Activated T-cell treated with anti-CD3 and anti-CD28 coated beads, Interleukin-2, amount 50 U/mL, for 4 hours (primary cell): ENCODE data around the gene TMPRSS3. TPM values are rescaled to one million over a fixed set of nuclear protein-coding genes. Genes with fewer than 3 reads are reported as not detected.

Experiments used
- ATAC-seq, 2 donors: fragments of 200-7000 bp; cut with Tn5 transposase; one replicate each; pipeline ENCODE4 v1.10.0; 2021
- DNase-seq: peaks from one replicate; pipeline ENCODE4 v3.0.0-alpha.2; 2020
- H3K27me3 Mint-ChIP-seq: one replicate; pipeline ENCODE4 v1.8.0; 2021; ENCODE audit warnings: low read depth, mixed read lengths
- H3K36me3 Mint-ChIP-seq: one replicate; pipeline ENCODE4 v1.8.0; 2022; ENCODE audit warnings: mixed read lengths; ENCODE audit not compliant: insufficient read depth
- H3K4me1 Mint-ChIP-seq: one replicate; pipeline ENCODE4 v1.8.0; 2021; ENCODE audit warnings: low read depth, mixed read lengths
- H3K4me3 Mint-ChIP-seq: one replicate; pipeline ENCODE4 v1.8.0; 2021; ENCODE audit warnings: mild to moderate bottlenecking, moderate library complexity, mixed read lengths
- H3K9me3 Mint-ChIP-seq: one replicate; pipeline ENCODE4 v1.8.0; 2021; ENCODE audit warnings: mixed read lengths
- total RNA-seq, 3 donors: library from RNA; stranded (reverse); gene quantifications; one replicate each; pipeline ENCODE4 v1.2.1, GENCODE V29; 2021

Gene TMPRSS3
- total RNA-seq, 3 donors from 2014 or later = 2.0 to 2.6 (median 2.1) TPM

DNA sequence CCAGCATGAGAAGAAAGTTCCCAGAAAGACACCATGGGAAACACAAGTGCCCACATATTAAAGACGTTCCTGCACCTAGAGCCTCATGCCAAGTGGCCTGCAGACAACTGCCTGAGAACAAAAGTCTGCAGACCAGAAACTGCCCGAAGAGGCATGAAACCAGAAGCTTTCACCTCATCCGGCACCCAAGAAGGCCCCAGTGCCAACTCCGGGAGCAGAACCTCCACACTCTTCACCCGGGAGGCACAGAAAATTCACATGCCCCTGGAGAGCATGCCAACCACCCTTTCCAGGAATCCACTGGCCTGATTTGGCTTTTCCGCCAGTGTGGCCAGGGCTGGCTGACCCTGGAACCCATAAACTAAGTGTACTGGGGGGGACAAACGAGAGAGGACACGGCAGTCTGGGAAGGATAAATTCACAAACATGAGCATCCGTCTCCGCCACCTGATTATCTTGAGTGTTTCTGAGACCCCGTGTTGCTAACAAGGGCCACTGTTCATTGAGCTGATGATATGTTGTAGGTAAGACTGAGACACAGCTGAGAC is 51.8 kb downstream of the TMPRSS3 start:
- Mint-ChIP-seq H3K9me3 (no peaks in the 10 kb centered on the region), H3K27me3 (no peaks in the 10 kb centered on the region), H3K4me3 (no peak overlapping the region), H3K36me3 (no peaks in the 10 kb centered on the region), H3K4me1 (no peaks in the 10 kb centered on the region)
- ATAC-seq = no peak
- no peak for DNase-seq

DNA sequence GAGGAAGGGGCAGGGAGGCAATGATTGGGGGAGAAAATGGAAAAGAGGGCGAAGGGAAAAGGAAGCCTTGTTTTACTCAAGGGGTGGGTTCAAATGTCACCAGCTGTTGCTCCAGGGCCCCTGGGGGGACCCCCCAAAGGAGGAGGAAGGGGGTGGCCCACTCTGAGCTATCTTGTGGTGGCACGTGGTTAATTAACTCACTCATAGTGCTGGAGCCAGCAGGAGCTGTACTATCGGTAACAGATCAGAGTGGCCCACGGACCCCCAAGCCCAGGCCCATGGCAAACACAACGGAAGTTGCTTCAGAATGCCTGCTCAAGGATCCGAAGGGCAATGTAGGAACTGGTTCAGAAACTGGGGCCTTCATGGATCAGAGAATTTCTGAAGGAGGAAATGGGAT is 52.3 kb downstream of the TMPRSS3 start:
- no peaks in the 10 kb centered on the region for H3K36me3 Mint-ChIP-seq
- H3K9me3 Mint-ChIP-seq = no peaks in the 10 kb centered on the region

DNA sequence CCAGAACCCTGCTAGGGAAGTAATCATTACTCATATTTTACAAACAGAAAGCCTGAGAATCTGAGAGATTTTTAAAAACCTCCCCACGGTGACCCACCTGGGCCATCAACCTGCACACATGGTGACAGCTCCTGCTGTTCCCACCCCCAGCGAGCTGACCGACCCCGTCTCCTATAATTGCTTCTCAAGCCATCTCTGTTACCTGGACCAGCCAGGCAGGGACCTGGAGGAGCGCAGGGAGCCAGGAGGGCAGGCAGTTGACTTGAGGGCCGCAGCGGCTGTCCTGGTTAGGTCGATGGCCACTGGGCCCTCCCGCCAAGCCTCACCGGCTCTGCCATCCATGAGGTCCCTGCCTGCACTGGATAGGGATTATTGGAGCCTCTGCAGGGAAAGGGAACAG is 52.8 kb downstream of the TMPRSS3 start:
- ATAC-seq = no peak
- Mint-ChIP-seq H3K4me3 (no peak overlapping the region), H3K4me1 (peaks cover 3% of the 10 kb centered on the region), H3K27me3 (no peaks in the 10 kb centered on the region), H3K36me3 (no peaks in the 10 kb centered on the region), H3K9me3 (no peaks in the 10 kb centered on the region)
- no peak for DNase-seq

More for the DNA sequence above, 52.3 kb downstream of the TMPRSS3 start:
- ATAC-seq (no peak), DNase-seq (no peak)
- no peaks in the 10 kb centered on the region for H3K4me1 Mint-ChIP-seq
- H3K27me3 Mint-ChIP-seq = no peaks in the 10 kb centered on the region
- no peak overlapping the region for H3K4me3 Mint-ChIP-seq

DNA sequence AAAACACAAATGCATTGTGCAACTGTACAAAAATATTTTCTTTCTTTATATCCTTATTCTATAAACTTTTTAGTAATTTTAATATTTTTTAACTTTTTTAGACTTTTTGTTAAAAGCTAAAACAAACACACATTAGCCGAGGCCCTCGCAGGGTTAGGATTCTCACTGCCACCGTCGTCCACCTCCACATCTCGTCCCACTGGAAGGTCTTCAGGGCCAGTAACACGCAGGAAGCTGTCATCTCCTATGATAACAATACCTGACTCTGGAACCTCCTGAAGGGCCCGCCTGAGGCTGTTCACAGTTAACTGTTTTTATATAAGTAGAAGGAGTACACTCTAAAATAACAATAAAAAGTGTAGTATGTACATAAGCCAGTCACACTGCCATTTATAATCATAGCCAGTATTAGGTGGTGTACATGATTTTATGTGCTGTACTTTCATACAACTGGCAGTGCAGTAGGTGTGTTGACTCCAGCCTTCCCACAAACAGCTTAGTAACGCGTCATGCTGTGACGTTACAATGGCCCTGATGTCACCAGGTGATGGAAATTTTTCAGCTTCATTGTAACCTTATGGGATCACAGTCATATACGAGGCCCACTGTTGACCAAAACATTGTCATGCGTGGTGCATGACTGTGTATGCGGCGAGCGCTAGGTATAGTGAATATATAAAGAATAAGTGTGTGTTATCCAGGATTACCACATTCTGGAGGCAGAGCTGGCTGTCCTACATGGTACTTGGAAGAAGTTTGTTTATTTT is 53.9 kb downstream of the TMPRSS3 start:
- peaks cover 10% of the 10 kb centered on the region for H3K4me1 Mint-ChIP-seq
- no peaks in the 10 kb centered on the region for H3K36me3 Mint-ChIP-seq
- H3K9me3 Mint-ChIP-seq = no peaks in the 10 kb centered on the region
- ATAC-seq (no peak), DNase-seq (no peak)
- H3K4me3 Mint-ChIP-seq = no peak overlapping the region
- H3K27me3 Mint-ChIP-seq = peaks cover 2% of the 10 kb centered on the region

DNA sequence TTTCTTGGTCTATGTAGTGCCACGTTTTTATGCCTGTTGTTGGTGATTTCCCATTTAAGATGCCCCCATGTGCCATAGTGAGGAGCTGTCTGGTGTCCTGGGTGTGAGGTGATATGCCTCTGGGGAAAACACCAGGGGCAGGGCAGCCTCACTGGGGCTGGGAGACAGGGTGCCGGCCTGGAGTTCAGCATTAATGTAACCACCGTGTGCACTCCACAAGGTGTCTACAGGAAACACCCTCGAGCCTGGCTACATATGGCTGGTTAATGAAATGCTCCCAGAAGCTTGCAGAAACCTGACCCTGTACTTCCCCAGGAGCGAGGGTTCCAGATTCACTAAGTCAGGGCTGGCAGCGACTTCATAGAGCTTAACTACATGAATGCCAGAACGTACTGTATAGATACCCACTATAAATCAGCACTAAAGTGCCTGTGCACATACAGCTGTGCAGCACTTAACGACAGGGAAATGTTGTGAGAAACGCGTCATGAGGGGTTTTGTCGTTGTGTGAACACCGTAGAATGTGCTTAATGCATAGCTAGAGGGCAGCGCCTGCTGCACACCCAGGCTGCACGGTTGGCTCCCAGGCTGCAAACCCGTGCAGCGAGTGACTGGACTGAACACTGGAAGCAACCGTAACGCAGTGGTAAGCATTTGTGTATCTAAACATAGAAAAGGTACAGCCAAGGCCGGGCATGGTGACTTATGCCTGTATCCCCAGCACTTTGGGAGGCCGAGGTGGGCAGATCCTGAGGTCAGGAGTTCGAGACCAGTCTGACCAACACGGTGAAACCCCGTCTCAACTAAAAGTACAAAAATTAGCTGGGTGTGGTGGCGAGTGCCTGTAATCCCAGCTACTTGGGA is 55.4 kb downstream of the TMPRSS3 start:
- Mint-ChIP-seq H3K4me3 (no peak overlapping the region), H3K4me1 (peaks cover 10% of the 10 kb centered on the region), H3K9me3 (no peaks in the 10 kb centered on the region), H3K27me3 (peaks cover 2% of the 10 kb centered on the region), H3K36me3 (no peaks in the 10 kb centered on the region)
- DNase-seq (no peak), ATAC-seq (no peak)

DNA sequence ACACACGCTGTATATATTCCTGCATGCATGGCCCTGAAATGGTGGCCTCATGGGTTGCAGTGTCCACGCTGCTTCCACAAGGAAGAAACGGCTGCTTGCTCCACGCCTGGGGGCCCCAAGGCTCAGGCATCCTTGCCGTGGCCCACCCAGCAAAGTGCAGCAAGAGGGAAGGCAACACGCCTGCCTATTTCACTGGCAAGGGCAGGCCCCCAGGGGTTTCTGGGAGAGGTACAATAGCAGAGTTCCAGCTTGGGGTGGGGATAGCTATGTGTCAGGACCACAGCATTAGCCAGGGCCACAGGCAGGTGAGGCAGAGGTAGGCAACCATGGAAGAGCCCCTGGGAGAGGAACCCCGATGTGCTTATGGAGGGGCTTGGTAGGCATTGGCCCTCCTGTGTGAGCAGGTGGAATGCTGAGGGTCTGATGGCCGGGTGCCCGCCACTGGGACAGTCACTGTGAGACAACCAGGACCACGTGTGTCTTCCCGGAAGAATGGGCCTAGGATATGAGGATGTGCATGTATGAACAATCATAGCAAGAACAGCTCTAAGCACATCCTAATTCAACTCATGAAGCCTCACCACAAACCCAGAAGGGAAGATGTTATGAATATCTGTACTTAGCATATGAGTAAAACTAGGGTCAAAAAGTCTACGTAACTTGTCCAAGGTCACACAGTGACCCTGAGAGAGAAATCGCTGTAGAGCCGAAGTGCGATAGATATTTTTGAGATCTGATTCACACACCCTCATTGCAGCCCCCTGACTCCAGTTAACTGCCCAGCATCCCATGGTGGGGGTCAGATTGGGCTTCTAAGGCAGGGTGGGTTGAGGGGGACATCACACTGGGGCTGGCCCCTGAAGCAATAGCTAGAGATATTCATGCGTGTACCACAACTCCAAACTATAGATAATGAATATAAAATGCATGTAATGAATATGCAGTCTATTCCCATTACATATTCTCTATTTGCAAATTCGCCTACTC is 56.8 kb downstream of the TMPRSS3 start:
- Mint-ChIP-seq H3K9me3 (no peaks in the 10 kb centered on the region), H3K27me3 (peaks cover 2% of the 10 kb centered on the region), H3K4me3 (no peak overlapping the region), H3K4me1 (peaks cover 10% of the 10 kb centered on the region), H3K36me3 (no peaks in the 10 kb centered on the region)
- peak in 1 of 2 donors; percentile 10 for ATAC-seq
- no peak for DNase-seq

DNA sequence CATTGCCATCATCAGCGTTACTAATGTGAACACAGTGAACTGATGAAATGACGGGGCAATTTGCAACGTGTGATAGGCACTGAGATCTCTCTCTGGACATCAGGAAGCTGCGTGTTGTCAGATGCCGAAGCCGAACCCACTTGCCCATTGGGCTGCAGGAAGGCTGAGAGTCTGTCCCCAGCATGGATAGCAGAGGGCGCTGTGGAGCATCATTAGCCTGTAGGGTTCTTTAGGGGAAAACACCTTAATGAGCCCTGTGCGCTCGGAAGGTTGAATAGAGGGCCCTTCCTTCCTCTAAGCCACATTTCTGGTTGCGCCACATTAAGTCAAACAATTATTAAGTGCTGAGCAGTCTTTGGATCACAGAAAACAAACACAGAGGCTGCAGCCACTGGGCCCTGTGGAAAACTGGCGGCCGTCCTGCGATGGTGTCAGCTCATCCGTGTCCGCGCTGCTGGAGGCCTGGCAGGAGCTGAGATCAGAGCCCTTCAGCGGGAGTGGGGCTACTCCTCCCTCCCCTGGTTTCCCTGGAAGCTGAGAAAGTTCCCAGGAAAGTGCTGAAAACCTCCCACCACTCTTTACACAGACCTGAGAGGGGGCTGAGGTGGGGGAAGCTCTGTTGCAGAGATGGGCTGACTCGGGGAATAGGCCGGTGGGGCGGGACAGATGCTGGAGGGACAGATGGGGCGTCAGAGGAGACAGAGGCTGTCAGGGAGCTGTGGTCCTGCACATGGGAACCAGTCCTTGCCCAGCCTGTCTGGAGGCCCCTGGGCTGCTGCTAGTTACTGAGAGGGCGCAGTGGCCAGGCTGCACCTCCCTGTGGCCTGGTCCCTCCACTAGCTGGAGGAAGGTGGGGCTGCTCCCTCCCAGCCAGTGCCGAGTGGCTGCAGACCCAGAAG is 57.8 kb downstream of the TMPRSS3 start:
- H3K36me3 Mint-ChIP-seq = no peaks in the 10 kb centered on the region
- H3K4me3 Mint-ChIP-seq = peak overlapping the region; percentile 23

DNA sequence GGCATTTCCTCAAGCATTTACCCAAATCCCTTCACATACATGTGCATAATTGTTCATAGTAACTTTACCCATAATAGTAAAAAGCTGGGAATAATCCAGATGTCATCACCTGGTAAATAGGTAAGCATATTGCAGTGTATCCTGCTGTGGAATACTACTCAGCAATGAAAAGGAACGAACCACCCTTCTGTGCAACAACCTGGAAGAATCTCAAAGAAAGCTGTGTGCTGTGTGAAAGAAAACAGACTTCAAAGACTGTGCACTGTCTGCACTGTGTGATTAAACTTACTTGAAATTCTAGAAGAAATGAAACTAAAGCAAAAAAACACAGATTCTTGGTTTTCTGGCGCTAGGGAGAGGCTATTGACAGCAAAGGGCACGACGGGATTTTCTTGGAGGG is 58.6 kb downstream of the TMPRSS3 start:
- ATAC-seq = no peak
- peaks cover 2% of the 10 kb centered on the region for H3K27me3 Mint-ChIP-seq
- no peaks in the 10 kb centered on the region for H3K9me3 Mint-ChIP-seq
- DNase-seq = no peak
- H3K36me3 Mint-ChIP-seq = no peaks in the 10 kb centered on the region
- no peak overlapping the region for H3K4me3 Mint-ChIP-seq
- peaks cover 10% of the 10 kb centered on the region for H3K4me1 Mint-ChIP-seq

More for the DNA sequence above, 57.8 kb downstream of the TMPRSS3 start:
- peaks cover 2% of the 10 kb centered on the region for H3K27me3 Mint-ChIP-seq
- peaks cover 10% of the 10 kb centered on the region for H3K4me1 Mint-ChIP-seq
- ATAC-seq = peak; percentile 95 to 96
- no peaks in the 10 kb centered on the region for H3K9me3 Mint-ChIP-seq
- DNase-seq = peak; percentile 80

DNA sequence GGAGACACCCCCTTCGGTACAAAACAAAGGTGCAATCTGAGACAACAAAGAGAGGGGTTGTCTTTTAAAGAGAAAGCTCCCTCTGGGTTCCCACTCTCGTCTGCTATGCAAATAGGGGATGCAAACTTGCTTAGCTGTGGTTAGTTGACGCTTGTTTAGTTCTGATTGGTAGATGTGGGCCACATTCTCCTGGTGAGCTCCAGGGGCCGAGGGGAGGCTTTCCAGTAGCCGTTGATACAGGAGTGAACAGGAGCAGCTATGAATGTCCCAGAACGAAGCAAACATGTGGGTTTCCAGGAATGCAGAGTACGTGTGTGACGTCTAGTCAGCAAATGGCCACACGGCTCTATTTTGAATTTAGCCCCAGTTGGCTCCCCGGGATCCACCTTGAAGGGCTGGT is 59.8 kb downstream of the TMPRSS3 start:
- DNase-seq (no peak), ATAC-seq (no peak)
- peaks cover 10% of the 10 kb centered on the region for H3K4me1 Mint-ChIP-seq
- H3K36me3 Mint-ChIP-seq = peaks cover 3% of the 10 kb centered on the region
- peaks cover 11% of the 10 kb centered on the region for H3K9me3 Mint-ChIP-seq
- no peak overlapping the region for H3K4me3 Mint-ChIP-seq
- H3K27me3 Mint-ChIP-seq = peaks cover 2% of the 10 kb centered on the region

DNA sequence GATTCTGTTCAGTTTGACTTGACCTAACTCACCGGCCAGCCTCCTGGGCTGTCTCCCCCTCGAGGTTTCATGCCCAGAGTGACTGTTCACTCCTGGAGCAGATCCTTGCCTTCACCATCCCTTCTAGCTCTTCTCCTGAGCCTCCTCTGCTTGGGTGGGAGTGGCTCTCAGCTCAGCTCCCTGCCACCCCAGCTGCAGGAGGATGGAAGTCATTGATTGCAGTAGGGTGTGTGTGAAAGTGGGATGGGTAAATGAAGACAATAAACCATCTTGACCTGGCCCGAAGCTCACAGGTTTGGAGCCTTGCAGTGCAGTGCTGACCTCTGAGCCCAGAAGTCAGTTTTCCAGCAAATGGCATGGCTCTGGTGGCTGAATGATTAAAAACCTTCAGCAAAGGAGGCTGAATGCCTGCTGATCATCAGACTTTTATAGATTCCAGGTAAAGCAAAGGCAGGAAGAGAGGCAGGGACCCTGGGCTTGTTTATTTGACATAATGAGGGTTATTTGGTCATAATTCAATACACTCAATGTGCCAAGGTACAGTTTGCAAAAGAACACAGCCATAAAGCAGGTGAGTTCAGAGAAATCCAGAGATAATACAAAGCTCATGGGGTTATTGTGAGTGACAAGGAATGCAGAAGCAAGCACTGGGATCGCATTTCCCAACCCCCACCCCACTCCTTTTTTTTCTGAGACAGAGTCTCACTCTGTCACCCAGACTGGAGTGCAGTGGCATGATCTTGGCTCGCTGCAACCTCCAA is 63.1 kb downstream of the TMPRSS3 start:
- Mint-ChIP-seq H3K4me3 (no peak overlapping the region), H3K9me3 (peaks cover 14% of the 10 kb centered on the region), H3K27me3 (peaks cover under 1% of the 10 kb centered on the region), H3K36me3 (peaks cover 3% of the 10 kb centered on the region), H3K4me1 (peaks cover 4% of the 10 kb centered on the region)
- DNase-seq = no peak
- no peak for ATAC-seq

DNA sequence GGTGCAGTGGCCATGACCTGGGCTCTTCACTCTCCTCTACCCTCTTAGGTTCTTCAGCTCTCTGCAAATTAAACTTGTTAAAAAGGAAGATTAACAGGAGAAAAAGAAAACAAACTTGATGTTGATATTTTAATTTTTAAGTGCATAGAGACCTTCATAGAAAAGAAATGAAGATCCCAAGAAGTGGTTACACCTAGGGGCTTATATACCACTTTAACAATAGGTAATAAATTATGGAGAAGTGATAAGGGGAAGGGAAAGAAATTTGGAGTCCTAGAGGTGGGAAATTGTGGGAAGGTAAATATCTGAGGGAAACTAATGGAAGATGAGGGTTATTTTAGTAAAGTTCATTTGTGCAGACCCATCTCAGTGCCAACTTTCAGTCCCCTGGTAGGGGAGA is 64.2 kb downstream of the TMPRSS3 start:
- Mint-ChIP-seq H3K9me3 (peaks cover 14% of the 10 kb centered on the region), H3K27me3 (no peaks in the 10 kb centered on the region), H3K36me3 (peaks cover 3% of the 10 kb centered on the region), H3K4me3 (no peak overlapping the region), H3K4me1 (no peaks in the 10 kb centered on the region)
- DNase-seq = no peak
- ATAC-seq = no peak
